MM.1S (cell line): ENCODE data around the gene SPAG16.

Experiments used
- DNase-seq: peaks from one replicate; pipeline ENCODE4 v3.0.0-alpha.2; 2015
- H2AFZ ChIP-seq: fragments of 300-600 bp; sonication (generic); 2 replicates; pipeline ENCODE4 v1.6.0; 2016; ENCODE audit warnings: antibody characterized with exemption, low read length
- H3F3A ChIP-seq: fragments of 300-600 bp; sonication (generic); 2 replicates; pipeline ENCODE4 v1.6.1; 2016; ENCODE audit warnings: mild to moderate bottlenecking, antibody characterized with exemption, low read length, moderate library complexity, mixed read lengths; ENCODE audit not compliant: insufficient read depth
- H3K27ac ChIP-seq: fragments of 300-600 bp; sonication (generic); 2 replicates; pipeline ENCODE4 v1.5.1; 2016; ENCODE audit warnings: mild to moderate bottlenecking, low read length
- H3K27me3 ChIP-seq: fragments of 300-600 bp; sonication (generic); replicated peaks from 2 replicates; pipeline ENCODE4 v1.6.0; 2016; ENCODE audit warnings: low read length; ENCODE audit not compliant: insufficient read depth
- H3K36me3 ChIP-seq: fragments of 300-600 bp; sonication (generic); replicated peaks from 2 replicates; pipeline ENCODE4 v1.6.1; 2016; ENCODE audit warnings: mild to moderate bottlenecking, low read length, mixed read lengths; ENCODE audit not compliant: insufficient read depth
- H3K4me1 ChIP-seq: fragments of 300-600 bp; sonication (generic); 2 replicates; pipeline ENCODE4 v1.6.1; 2016; ENCODE audit warnings: low read length, mixed read lengths
- H3K4me2 ChIP-seq: fragments of 300-600 bp; sonication (generic); 2 replicates; pipeline ENCODE4 v1.6.0; 2016; ENCODE audit warnings: low read depth, low read length
- H3K4me3 ChIP-seq: fragments of 300-600 bp; sonication (generic); 2 replicates; pipeline ENCODE4 v1.5.1; 2016; ENCODE audit warnings: low read length, mixed read lengths
- H3K79me2 ChIP-seq: fragments of 300-600 bp; sonication (generic); 2 replicates; pipeline ENCODE4 v1.6.1; 2016; ENCODE audit warnings: mixed run types, low read length, mixed read lengths
- H3K9ac ChIP-seq: fragments of 300-600 bp; sonication (generic); 2 replicates; pipeline ENCODE4 v1.6.1; 2016; ENCODE audit warnings: low read length, mixed read lengths
- H3K9me2 ChIP-seq: fragments of 300-600 bp; sonication (generic); replicated peaks from 2 replicates; pipeline ENCODE4 v1.6.1; 2016; ENCODE audit warnings: mild to moderate bottlenecking, low read length, mixed read lengths; ENCODE audit not compliant: insufficient read depth
- H3K9me3 ChIP-seq: fragments of 300-600 bp; sonication (generic); replicated peaks from 2 replicates; pipeline ENCODE4 v1.6.1; 2016; ENCODE audit warnings: mild to moderate bottlenecking, low read length, mixed read lengths; ENCODE audit not compliant: insufficient read depth
- H4K20me1 ChIP-seq: fragments of 300-600 bp; sonication (generic); 2 replicates; pipeline ENCODE4 v1.6.1; 2016; ENCODE audit warnings: mild to moderate bottlenecking, low read length, moderate library complexity, mixed read lengths; ENCODE audit not compliant: insufficient read depth
- EZH2 ChIP-seq: fragments of 300-600 bp; sonication (generic); optimal IDR thresholded peaks from 2 replicates; pipeline ENCODE3; 2017; ENCODE audit warnings: low read depth, mild to moderate bottlenecking, antibody characterized with exemption, low read length, mixed read lengths
- EZH2phosphoT487 ChIP-seq: fragments of 300-600 bp; sonication (generic); IDR thresholded peaks from 2 replicates; pipeline ENCODE4 v1.6.1; 2018; ENCODE audit warnings: antibody characterized with exemption, low read length
- TF ChIP-seq, protein P1 (sequence below): fragments of 300-600 bp; sonication (generic); IDR thresholded peaks from 2 replicates; pipeline ENCODE4 v1.5.1; 2016; ENCODE audit warnings: antibody characterized with exemption, low read length, mixed read lengths

Gene SPAG16

DNA sequence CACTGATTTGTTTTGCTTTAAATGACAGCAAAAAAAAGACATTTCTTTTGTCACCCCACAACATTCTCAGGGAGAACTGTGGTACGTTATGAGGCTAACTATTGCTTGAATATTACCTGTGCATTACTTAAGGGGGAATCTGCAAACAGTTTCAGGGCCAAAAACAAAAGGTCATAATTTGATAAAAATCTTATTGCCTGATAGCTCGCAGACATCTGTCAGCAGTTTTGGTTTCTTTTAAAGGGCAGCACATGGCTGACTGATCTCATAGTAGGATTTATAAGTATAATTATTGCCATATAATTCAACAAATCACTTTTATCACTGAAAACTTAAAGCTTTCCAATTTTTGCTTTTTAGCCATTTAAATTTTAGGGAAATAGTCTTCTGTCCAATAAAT lies 900.2 kb downstream of the SPAG16 start:
- Histone ChIP-seq H3K9me3 (no peaks in the 10 kb centered on the region), H3K4me1 (no peaks in the 10 kb centered on the region), H4K20me1 (no peaks in the 10 kb centered on the region), H3K27ac (no peak overlapping the region), H3K79me2 (no peaks in the 10 kb centered on the region), H3K4me2 (no peak overlapping the region), H2AFZ (no peak overlapping the region), H3K9ac (no peak overlapping the region), H3F3A (no peaks in the 10 kb centered on the region), H3K36me3 (no peaks in the 10 kb centered on the region), H3K9me2 (no peaks in the 10 kb centered on the region), H3K27me3 (no peaks in the 10 kb centered on the region), H3K4me3 (no peak overlapping the region)
- TF ChIP-seq, protein P1, sequence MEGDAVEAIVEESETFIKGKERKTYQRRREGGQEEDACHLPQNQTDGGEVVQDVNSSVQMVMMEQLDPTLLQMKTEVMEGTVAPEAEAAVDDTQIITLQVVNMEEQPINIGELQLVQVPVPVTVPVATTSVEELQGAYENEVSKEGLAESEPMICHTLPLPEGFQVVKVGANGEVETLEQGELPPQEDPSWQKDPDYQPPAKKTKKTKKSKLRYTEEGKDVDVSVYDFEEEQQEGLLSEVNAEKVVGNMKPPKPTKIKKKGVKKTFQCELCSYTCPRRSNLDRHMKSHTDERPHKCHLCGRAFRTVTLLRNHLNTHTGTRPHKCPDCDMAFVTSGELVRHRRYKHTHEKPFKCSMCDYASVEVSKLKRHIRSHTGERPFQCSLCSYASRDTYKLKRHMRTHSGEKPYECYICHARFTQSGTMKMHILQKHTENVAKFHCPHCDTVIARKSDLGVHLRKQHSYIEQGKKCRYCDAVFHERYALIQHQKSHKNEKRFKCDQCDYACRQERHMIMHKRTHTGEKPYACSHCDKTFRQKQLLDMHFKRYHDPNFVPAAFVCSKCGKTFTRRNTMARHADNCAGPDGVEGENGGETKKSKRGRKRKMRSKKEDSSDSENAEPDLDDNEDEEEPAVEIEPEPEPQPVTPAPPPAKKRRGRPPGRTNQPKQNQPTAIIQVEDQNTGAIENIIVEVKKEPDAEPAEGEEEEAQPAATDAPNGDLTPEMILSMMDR: no peak
- no peak for TF ChIP-seq EZH2
- no peak for TF ChIP-seq EZH2phosphoT487
- DNase-seq: no peak

DNA sequence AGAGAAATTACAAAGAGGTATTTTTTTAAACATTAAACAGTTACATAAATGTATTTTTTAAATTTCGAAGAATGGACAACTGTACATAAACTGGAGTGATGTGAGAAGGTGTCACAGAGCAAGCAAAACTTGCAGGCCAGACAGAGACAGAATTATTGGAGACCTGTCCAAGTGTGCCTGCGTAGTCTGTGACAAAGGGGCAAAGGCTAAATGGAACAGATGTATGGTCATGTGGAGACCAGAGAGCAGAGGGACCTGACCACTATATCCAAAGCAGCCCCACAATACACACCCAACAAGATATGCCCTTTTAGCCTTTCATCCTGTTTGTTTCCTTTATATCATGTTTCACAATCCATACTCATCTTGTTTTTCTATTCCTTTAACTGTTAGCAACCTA lies 901.3 kb downstream of the SPAG16 start:
- H4K20me1 ChIP-seq: no peaks in the 10 kb centered on the region
- no peak overlapping the region for H2AFZ ChIP-seq
- no peak overlapping the region for H3K9ac ChIP-seq
- H3F3A ChIP-seq: no peaks in the 10 kb centered on the region
- no peak overlapping the region for H3K4me3 ChIP-seq
- no peak overlapping the region for H3K4me2 ChIP-seq
- H3K27me3 ChIP-seq: no peaks in the 10 kb centered on the region
- no peaks in the 10 kb centered on the region for H3K9me3 ChIP-seq
- H3K79me2 ChIP-seq: no peaks in the 10 kb centered on the region
- DNase-seq: no peak
- H3K4me1 ChIP-seq: no peaks in the 10 kb centered on the region
- TF ChIP-seq EZH2phosphoT487 (no peak), EZH2 (no peak)
- H3K36me3 ChIP-seq: no peaks in the 10 kb centered on the region
- H3K27ac ChIP-seq: no peak overlapping the region
- H3K9me2 ChIP-seq: no peaks in the 10 kb centered on the region

DNA sequence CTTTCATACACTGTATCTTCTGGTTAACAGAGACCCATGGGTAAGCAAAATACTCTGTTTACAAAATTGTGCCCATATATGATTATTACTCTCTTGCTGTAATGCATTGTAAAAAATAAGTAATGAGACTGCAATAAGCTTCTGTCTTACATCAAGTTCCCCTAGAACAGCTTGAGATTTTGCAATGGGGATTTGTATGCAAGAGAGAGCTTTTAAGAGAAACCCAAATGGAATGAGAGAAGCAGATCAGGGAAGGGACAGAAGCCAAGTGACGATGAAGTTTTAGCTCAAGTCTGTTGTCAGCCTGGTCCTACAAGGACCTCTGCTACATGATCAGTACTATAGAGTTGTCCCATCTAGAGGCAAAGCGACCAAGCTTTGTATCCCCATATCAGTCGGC lies 908.4 kb downstream of the SPAG16 start:
- Histone ChIP-seq H3K27me3 (no peaks in the 10 kb centered on the region), H4K20me1 (no peaks in the 10 kb centered on the region), H3K9me2 (no peaks in the 10 kb centered on the region), H3K27ac (no peak overlapping the region), H3K9ac (no peak overlapping the region), H2AFZ (no peak overlapping the region), H3K36me3 (no peaks in the 10 kb centered on the region), H3F3A (no peaks in the 10 kb centered on the region), H3K4me3 (no peak overlapping the region), H3K9me3 (no peaks in the 10 kb centered on the region), H3K4me2 (no peak overlapping the region), H3K79me2 (no peaks in the 10 kb centered on the region), H3K4me1 (no peaks in the 10 kb centered on the region)
- TF ChIP-seq EZH2: no peak
- TF ChIP-seq, protein P1: no peak
- no peak for TF ChIP-seq EZH2phosphoT487
- no peak for DNase-seq

DNA sequence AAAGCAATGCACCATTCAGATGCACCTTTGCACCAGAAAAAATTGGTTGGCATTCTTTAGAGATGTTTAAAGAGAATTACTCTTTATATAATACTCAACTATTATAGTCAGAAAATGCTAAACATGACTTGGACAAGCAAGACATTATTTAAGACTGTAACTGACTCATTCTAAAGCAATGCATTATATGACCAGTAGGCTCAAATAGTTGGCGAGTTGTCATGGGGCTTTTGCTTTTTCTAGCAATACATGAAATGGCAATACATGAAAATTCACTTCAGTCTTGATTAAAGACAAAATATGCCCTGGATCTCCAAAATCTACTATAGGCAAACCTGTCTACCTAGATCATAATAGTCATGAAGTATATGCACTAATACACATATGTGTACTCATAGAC lies 909.7 kb downstream of the SPAG16 start:
- H3K4me1 ChIP-seq: no peaks in the 10 kb centered on the region
- H3K9ac ChIP-seq: no peak overlapping the region
- no peak overlapping the region for H3K27ac ChIP-seq
- H3K9me2 ChIP-seq: no peaks in the 10 kb centered on the region
- H3K79me2 ChIP-seq: no peaks in the 10 kb centered on the region
- H3F3A ChIP-seq: no peaks in the 10 kb centered on the region
- no peaks in the 10 kb centered on the region for H3K9me3 ChIP-seq
- TF ChIP-seq EZH2 (no peak), EZH2phosphoT487 (no peak)
- TF ChIP-seq, protein P1: no peak
- H3K4me3 ChIP-seq: no peak overlapping the region
- H2AFZ ChIP-seq: no peak overlapping the region
- DNase-seq: no peak
- H3K4me2 ChIP-seq: no peak overlapping the region
- H3K36me3 ChIP-seq: no peaks in the 10 kb centered on the region
- H3K27me3 ChIP-seq: no peaks in the 10 kb centered on the region
- no peaks in the 10 kb centered on the region for H4K20me1 ChIP-seq
